ENCODE data around the gene MICAL1.

DNA sequence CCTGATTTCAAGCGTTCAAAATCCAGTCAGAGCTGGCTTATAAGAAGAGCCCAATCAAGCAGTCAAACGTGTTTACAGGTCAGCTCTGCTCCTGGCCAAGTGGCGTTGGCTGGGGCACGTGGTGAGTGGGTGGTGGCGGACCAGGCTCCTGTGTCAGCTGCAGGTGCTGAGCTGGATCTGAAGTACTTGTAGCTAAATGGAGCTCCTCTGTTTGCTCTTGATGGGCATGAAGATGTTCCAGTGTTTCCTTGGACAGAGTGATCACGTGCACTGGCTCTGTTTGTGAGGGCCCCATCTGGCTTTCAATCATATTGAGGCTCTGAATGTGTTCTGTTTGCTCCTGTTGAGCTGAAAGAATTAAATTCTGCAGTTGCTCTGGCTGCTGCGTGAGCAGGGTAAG is 10.2 kb upstream of the MICAL1 start:
- TF ChIP-seq, protein P1, sequence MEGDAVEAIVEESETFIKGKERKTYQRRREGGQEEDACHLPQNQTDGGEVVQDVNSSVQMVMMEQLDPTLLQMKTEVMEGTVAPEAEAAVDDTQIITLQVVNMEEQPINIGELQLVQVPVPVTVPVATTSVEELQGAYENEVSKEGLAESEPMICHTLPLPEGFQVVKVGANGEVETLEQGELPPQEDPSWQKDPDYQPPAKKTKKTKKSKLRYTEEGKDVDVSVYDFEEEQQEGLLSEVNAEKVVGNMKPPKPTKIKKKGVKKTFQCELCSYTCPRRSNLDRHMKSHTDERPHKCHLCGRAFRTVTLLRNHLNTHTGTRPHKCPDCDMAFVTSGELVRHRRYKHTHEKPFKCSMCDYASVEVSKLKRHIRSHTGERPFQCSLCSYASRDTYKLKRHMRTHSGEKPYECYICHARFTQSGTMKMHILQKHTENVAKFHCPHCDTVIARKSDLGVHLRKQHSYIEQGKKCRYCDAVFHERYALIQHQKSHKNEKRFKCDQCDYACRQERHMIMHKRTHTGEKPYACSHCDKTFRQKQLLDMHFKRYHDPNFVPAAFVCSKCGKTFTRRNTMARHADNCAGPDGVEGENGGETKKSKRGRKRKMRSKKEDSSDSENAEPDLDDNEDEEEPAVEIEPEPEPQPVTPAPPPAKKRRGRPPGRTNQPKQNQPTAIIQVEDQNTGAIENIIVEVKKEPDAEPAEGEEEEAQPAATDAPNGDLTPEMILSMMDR (IDR thresholded peaks at IDR 0.05) = no peak
- no peak for TF ChIP-seq POLR2A (IDR thresholded peaks at IDR 0.05)

Measured in adrenal gland (tissue), 5 donors.